COLO668 (cell line): ENCODE data around the gene MDM1.
A peak's percentile ranks its signal among the peaks of the same experiment; 100 is the strongest.

Experiments
- DNase-seq: peaks from one replicate; lab custom pipeline; 2025; ENCODE audit not compliant: unreplicated experiment; lab: John Stamatoyannopoulos, UW

MDM1 gene

GRCh38 chr12:68324531-68324930 is 7.6 kb downstream of the MDM1 start:
- DNase-seq: no peak

- no peak for DNase-seq
Measured at GRCh38 chr12:68321140-68321539, 11.0 kb downstream of the MDM1 start.

DNA sequence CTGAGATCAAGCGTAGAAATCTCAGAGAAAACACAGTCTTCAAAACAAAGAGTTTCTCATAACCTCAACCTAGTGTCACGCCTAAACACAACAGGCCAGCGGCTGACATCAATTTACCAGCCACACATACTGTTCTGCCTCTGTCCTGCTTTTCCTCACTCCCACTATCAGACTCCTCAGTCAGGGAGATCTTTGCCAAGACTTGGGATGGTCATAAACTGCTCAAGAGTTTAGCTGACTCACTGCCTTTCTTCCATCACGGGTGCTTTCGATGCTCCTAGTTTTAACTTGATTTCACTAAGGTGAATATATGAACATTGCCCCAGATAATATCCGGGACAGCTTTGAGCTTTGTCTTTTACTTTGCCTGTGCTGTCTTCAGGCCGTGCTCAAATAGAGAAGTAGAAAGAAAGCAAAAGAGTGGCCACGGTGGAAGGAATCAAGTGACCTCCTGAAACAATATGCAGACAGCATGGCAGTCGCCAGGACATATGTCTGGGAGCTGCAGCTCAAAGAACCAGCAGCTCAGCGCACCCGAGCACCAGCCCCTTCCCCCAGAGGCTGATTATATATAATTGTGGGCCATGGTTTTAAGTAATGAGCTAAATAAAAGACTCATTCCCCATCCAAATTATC is 12.1 kb downstream of the MDM1 start:
- no peak for DNase-seq

DNA sequence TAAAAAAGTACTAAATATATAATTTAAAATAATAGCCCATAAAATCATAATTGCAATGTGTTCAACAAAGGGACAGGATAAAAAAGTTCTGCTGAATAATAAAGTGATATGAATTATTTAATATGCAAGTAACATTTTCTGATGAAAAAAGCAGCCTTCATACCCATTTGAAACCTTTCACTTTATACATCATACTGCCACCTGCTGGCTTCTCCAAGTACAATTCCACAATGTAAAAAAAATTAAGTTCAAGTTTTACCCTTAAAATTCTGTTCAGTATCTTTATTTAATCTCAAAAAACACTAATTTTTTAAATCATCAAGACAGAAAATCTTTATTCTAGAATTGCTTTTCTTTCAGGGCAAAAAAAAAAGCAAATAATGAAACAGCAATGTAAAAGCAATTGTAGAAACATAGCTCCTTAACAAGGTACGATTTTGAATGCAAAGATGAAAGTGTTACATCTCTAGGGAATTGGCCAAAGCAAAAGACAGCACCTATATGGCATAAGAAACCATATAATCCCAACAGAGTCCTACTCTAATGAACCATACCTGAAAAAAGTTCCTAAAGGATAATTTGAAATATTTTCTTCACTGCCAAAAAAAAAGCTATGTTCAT is 15.0 kb downstream of the MDM1 start:
- DNase-seq: peak; percentile 12

DNA sequence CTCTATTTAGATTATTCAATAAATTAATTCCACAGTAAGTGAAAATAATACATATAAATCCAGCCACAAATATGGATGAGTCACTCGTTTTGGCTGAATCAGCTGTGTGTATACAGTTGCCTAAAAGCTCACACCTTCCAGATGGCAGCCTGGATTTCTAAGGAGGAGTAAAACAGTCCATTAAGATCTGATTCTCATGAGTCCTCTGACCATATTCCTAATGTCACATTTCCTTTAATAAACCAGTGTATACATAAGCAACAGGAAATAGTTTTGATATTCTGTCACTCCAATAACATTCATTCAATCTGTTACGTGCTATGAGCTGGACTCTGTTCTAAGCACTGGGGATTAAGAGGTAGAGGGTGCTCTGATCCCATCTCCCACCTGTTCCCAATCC is 21.8 kb downstream of the MDM1 start:
- DNase-seq: no peak

- DNase-seq: no peak
Measured at GRCh38 chr12:68306564-68306963, 25.6 kb downstream of the MDM1 start.

- DNase-seq: no peak
Measured at GRCh38 chr12:68305278-68305677, 26.9 kb downstream of the MDM1 start.

DNA sequence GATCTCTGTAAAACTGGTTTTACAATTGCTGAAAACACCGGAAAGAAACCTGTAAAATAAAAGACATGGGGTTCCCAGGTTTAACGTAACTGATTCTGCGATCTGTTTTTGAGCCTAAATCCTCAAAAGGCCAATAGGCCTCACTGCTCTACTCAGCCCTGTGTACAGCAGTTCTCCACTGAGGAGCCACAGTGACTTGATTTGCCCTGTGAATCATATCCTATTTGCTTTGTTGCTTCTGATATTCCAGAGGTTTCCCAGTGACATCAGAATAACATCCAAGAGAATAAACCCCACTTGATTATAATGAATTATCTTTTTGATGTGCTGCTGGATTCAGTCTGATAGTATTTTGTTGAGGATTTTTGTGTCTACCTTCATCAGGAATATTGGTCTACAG is 27.5 kb downstream of the MDM1 start:
- DNase-seq: no peak

GRCh38 chr12:68303850-68304249 is 28.3 kb downstream of the MDM1 start:
- DNase-seq: no peak

GRCh38 chr12:68297929-68298328 is 34.2 kb downstream of the MDM1 start:
- no peak for DNase-seq

GRCh38 chr12:68294251-68294650 is 37.9 kb downstream of the MDM1 start:
- no peak for DNase-seq

- DNase-seq: no peak
Measured at GRCh38 chr12:68293347-68293746, 38.8 kb downstream of the MDM1 start.

GRCh38 chr12:68292151-68292943 is 39.8 kb downstream of the MDM1 start:
- no peak for DNase-seq

DNA sequence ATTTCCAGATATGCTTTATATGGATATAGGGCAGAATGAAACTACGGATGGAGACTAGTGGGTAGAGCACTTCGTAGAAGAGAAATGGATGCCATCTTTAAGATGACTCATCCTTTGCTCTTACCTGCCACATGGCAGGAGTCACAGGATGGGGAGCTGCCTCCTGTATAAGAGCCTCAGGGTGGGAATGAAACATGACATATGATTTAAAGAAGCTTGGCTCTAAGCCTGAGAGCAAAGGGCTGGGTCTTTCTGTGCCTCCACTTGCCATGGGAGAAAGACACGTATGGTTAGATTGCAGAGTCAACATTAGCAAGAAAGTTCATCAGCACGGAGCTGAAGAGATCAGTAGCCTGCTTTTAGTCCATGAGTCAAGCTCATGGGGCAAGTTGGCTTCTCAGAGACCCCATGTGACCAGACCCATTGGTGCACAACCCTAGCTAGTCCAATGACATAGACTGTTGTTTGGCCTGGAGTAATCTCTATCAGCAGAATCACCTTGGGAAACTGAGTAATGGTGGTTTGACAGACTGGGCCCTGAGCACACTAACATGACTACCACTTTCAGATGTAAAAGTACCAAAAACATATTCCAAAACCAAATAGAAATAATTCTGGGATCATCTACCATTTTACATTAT is 40.6 kb downstream of the MDM1 start:
- no peak for DNase-seq

DNA sequence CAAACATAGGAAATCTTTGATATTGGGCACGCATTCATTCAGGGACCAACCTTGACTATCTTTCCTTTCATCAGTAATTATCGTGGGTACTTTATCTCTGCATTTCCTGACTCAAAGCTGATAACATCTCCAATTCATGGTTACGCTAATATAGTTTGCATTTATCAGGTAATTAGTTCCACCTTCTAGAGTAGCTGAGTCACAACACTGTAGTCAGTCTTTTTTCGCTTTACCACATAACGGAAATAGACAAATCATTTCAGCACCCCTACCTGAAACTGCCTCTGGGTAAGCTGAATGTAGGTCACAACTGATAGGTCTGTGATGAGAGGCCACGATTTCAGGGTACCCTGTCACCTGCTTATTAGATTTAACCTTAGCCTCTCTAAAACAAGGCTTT is 42.0 kb downstream of the MDM1 start:
- no peak for DNase-seq

DNA sequence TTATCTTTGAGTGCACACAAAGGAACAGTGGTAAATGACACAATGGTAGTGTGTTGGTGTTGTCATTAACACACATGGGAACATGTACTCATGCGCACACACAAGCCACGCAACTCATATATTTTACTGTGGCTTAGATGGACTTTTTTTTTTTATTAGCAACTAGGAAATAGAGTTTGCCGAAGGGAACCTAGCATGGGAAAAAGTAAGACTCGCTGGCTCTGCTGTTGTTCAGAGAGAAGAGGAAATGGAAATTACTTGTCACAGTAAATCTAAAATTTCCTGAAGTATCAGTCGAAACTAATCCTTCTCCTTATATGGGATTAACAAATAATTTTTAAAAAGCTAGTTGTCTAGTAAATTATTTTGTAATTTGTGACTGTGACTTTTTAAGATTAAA is 45.1 kb downstream of the MDM1 start:
- DNase-seq: no peak

- DNase-seq: no peak
Measured at GRCh38 chr12:68286396-68286795, 45.8 kb downstream of the MDM1 start.

DNA sequence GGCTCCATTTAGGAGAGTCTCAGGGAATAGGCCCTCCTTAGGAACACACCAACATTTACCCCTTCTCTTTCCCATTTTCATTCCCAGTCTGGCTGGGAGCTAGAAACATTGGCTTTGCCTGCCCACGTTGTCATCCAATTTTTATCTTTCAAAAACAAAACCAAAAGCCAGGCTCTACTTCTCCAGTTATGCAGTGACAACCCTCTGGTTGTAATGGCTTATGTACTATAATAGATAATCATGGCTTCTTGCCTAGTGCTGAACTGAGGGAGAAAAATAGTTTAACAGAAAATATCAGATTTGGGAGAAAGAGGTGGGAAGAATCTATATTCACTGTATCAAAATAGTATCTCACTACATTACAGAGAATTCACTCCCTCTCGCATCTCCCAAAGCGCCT is 46.6 kb downstream of the MDM1 start:
- DNase-seq: no peak

GRCh38 chr12:68281322-68282077 is 50.7 kb downstream of the MDM1 start:
- no peak for DNase-seq

DNA sequence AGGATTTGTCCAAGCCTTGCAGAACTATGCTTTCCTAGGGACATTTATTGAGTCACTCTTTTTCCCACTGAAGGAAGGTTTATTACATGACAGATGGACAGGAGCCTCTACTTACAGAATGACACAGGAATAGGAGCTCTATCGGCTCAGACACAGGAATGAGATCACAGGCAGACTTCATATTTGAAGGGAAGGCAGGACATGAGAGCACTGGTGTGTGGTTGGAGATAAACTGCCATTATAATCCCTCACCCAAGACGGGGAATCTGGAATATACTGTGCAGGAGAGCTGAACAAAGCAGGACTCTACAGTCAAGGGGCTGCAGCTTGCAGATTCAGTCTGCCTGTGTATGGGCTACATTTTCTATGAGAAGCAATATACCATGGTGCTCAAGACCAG is 51.9 kb downstream of the MDM1 start:
- DNase-seq: no peak
